GM23338 (cell line): ENCODE results near the gene CLDN10. TPM values are rescaled to one million over a fixed set of nuclear protein-coding genes. Genes with fewer than 3 reads are reported as not detected.

ENCODE experiments used
- ATAC-seq: fragments of 200-7000 bp; cut with Tn5 transposase; 3 replicates; pipeline ENCODE4 v1.9.1; 2020
- DNase-seq: peaks from one replicate; pipeline ENCODE4 v3.0.0-alpha.2; 2015; ENCODE audit warnings: low spot score
- H2AFZ ChIP-seq: fragments of 200-600 bp; sonication (generic); 2 replicates; pipeline ENCODE4 v1.8.0; 2016; ENCODE audit warnings: antibody characterized with exemption, mild to moderate bottlenecking, moderate library complexity
- H3F3A ChIP-seq: fragments of 200-600 bp; sonication (generic); replicated peaks from 2 replicates; pipeline ENCODE4 v1.8.0; 2017; ENCODE audit warnings: antibody characterized with exemption, mixed run types, low read depth
- H3K27ac ChIP-seq: fragments of 200-600 bp; sonication (generic); 2 replicates; pipeline ENCODE4 v1.6.1; 2016; ENCODE audit warnings: low read depth
- H3K27me3 ChIP-seq: fragments of 200-600 bp; sonication (generic); 2 replicates; pipeline ENCODE4 v1.8.0; 2016; ENCODE audit warnings: mild to moderate bottlenecking, mixed run types, moderate library complexity; ENCODE audit not compliant: insufficient read depth
- H3K36me3 ChIP-seq: fragments of 200-600 bp; sonication (generic); 2 replicates; pipeline ENCODE4 v1.8.0; 2016; ENCODE audit warnings: mild to moderate bottlenecking; ENCODE audit not compliant: insufficient read depth
- H3K4me1 ChIP-seq: fragments of 200-600 bp; sonication (generic); 2 replicates; pipeline ENCODE4 v1.8.0; 2016; ENCODE audit warnings: mild to moderate bottlenecking, moderate library complexity; ENCODE audit not compliant: insufficient read depth
- H3K4me2 ChIP-seq: fragments of 200-600 bp; sonication (generic); 2 replicates; pipeline ENCODE4 v1.7.1; 2017; ENCODE audit warnings: mixed run types
- H3K4me3 ChIP-seq: fragments of 200-600 bp; sonication (generic); 2 replicates; pipeline ENCODE4 v1.6.1; 2016; ENCODE audit warnings: mixed run types
- H3K79me2 ChIP-seq: fragments of 200-600 bp; sonication (generic); replicated peaks from 2 replicates; pipeline ENCODE4 v1.8.0; 2017; ENCODE audit warnings: mild to moderate bottlenecking; ENCODE audit not compliant: insufficient read depth
- H3K9me2 ChIP-seq: fragments of 200-600 bp; sonication (generic); 2 replicates; pipeline ENCODE4 v1.8.0; 2017; ENCODE audit not compliant: insufficient read depth
- H4K20me1 ChIP-seq: fragments of 200-600 bp; sonication (generic); replicated peaks from 2 replicates; pipeline ENCODE4 v1.8.0; 2017; ENCODE audit warnings: mild to moderate bottlenecking; ENCODE audit not compliant: insufficient read depth
- H3K27ac Mint-ChIP-seq: 2 replicates; pipeline ENCODE4 v1.8.0; 2020; ENCODE audit warnings: inconsistent platforms, mild to moderate bottlenecking, moderate library complexity, mixed read lengths
- H3K27me3 Mint-ChIP-seq: 3 replicates; pipeline ENCODE4 v1.8.0; 2022; ENCODE audit warnings: low read depth, mild to moderate bottlenecking, moderate library complexity, mixed read lengths, inconsistent platforms; ENCODE audit not compliant: insufficient read depth, poor library complexity
- H3K36me3 Mint-ChIP-seq: 3 replicates; pipeline ENCODE4 v1.8.0; 2021; ENCODE audit warnings: low read depth, mild to moderate bottlenecking, inconsistent platforms, moderate library complexity, mixed read lengths
- H3K4me1 Mint-ChIP-seq: 3 replicates; pipeline ENCODE4 v1.8.0; 2020; ENCODE audit warnings: mild to moderate bottlenecking, inconsistent platforms, mixed read lengths
- H3K4me3 Mint-ChIP-seq: 3 replicates; pipeline ENCODE4 v1.8.0; 2021; ENCODE audit warnings: moderate library complexity, mild to moderate bottlenecking, inconsistent platforms, mixed read lengths
- H3K9me3 Mint-ChIP-seq: 3 replicates; pipeline ENCODE4 v1.8.0; 2020; ENCODE audit warnings: moderate library complexity, mild to moderate bottlenecking, inconsistent platforms, mixed read lengths
- CREB1 ChIP-seq: fragments of 250-450 bp; sonication (Bioruptor Pico); IDR thresholded peaks from 2 replicates; pipeline ENCODE4 v1.5.0; 2020; ENCODE audit warnings: low read depth, mild to moderate bottlenecking, moderate library complexity
- CTCF ChIP-seq, 2 experiments: fragments of 200-600 bp in 1 of 2; sonication (generic) in 1 of 2; conservative IDR thresholded peaks; 2 replicates each; pipeline versions ENCODE4 v1.5.1 to v1.6.1; 2016 to 2017; ENCODE audit warnings: antibody characterized with exemption in 2 of 2, low read depth in 2 of 2, mild to moderate bottlenecking in 2 of 2, moderate library complexity in 1 of 2
- ETS1 ChIP-seq: IDR thresholded peaks from 2 replicates; pipeline ENCODE4 v1.6.1; 2016; ENCODE audit warnings: antibody characterized with exemption
- EZH2 ChIP-seq: fragments of 200-600 bp; sonication (generic); IDR thresholded peaks from one replicate; pipeline ENCODE4 v1.8.0; 2017; ENCODE audit warnings: antibody characterized with exemption, mild to moderate bottlenecking, low read depth; ENCODE audit not compliant: unreplicated experiment
- EZH2phosphoT487 ChIP-seq: fragments of 200-600 bp; sonication (generic); IDR thresholded peaks from one replicate; pipeline ENCODE4 v1.8.1; 2018; ENCODE audit warnings: antibody characterized with exemption; ENCODE audit not compliant: unreplicated experiment
- JUNB ChIP-seq: IDR thresholded peaks from one replicate; pipeline ENCODE4 v1.6.1; 2016; ENCODE audit warnings: antibody characterized with exemption; ENCODE audit not compliant: unreplicated experiment
- NANOG ChIP-seq: IDR thresholded peaks from 2 replicates; pipeline ENCODE4 v1.6.1; 2016; ENCODE audit warnings: antibody characterized with exemption, borderline replicate concordance
- REST ChIP-seq: IDR thresholded peaks from one replicate; pipeline ENCODE4 v1.6.1; 2018; ENCODE audit warnings: antibody characterized with exemption; ENCODE audit not compliant: unreplicated experiment
- STAT1 ChIP-seq: IDR thresholded peaks from one replicate; pipeline ENCODE4 v1.6.1; 2016; ENCODE audit warnings: antibody characterized with exemption; ENCODE audit not compliant: unreplicated experiment
- ZNF114 ChIP-seq: fragments of 250-450 bp; sonication (Bioruptor Pico); IDR thresholded peaks from 2 replicates; pipeline ENCODE4 v1.5.0; 2020; ENCODE audit warnings: mild to moderate bottlenecking, moderate library complexity
- ZNF331 ChIP-seq: fragments of 250-450 bp; sonication (Bioruptor Pico); IDR thresholded peaks from 2 replicates; pipeline ENCODE4 v1.5.0; 2020; ENCODE audit warnings: low read depth, mild to moderate bottlenecking, moderate library complexity
- polyA plus RNA-seq: library from polyadenylated mRNA; unstranded; fragments of >200 nt; fragmentation: Nextera tagmentation; extraction: Ambion mirVana; gene quantifications from 2 replicates; pipeline ENCODE4 v1.2.1, GENCODE V29; 2016
- total RNA-seq: library from RNA; depleted of rRNA; stranded (reverse); fragments of >200 nt; shearing (Covaris generic); gene quantifications from 2 replicates; pipeline ENCODE4 v1.2.3, GENCODE V29; 2014

Gene CLDN10
- total and polyA plus RNA-seq, 2 experiments from 2014 or later: 34.7 to 65.9 TPM

GRCh38 chr13:95585867-95586266 lies 33.3 kb downstream of the CLDN10 start:
- no peak overlapping the region for H3K27ac ChIP-seq
- H3K4me1 Mint-ChIP-seq: no peaks in the 10 kb centered on the region
- H3K27me3 Mint-ChIP-seq: peaks cover 2% of the 10 kb centered on the region
- DNase-seq (no peak), ATAC-seq (no peak)
- no peaks in the 10 kb centered on the region for H3K27me3 ChIP-seq
- TF ChIP-seq EZH2 (no peak), EZH2phosphoT487 (no peak), JUNB (no peak), CTCF (conservative IDR thresholded peaks at IDR 0.05; ENCODE audit: low read depth in 2 of 2) (no peak), STAT1 (no peak)
- 0 out of 2 replicates have a peak, but pooled peaks cover 5% of the 10 kb centered on the region for H4K20me1 ChIP-seq
- no peak overlapping the region for H3K27ac Mint-ChIP-seq
- no peak overlapping the region for H3K4me2 ChIP-seq
- no peaks in the 10 kb centered on the region for H3K9me3 Mint-ChIP-seq
- H3F3A ChIP-seq: no peaks in the 10 kb centered on the region
- H3K36me3 ChIP-seq: peaks cover 10% of the 10 kb centered on the region; the same call in 1 of the 2 replicates
- peaks cover 54% of the 10 kb centered on the region for H3K36me3 Mint-ChIP-seq
- no peaks in the 10 kb centered on the region for H3K4me1 ChIP-seq
- no peak overlapping the region for H2AFZ ChIP-seq
- no peak overlapping the region for H3K4me3 ChIP-seq
- H3K4me3 Mint-ChIP-seq: no peak overlapping the region
- H3K9me2 ChIP-seq: no peaks in the 10 kb centered on the region
- no peaks in the 10 kb centered on the region for H3K79me2 ChIP-seq

- no peak overlapping the region for H3K27ac ChIP-seq
- no peaks in the 10 kb centered on the region for H3F3A ChIP-seq
- H3K79me2 ChIP-seq: no peaks in the 10 kb centered on the region
- no peaks in the 10 kb centered on the region for H3K4me1 Mint-ChIP-seq
- H3K4me1 ChIP-seq: no peaks in the 10 kb centered on the region
- H3K9me2 ChIP-seq: no peaks in the 10 kb centered on the region
- no peak for DNase-seq
- ATAC-seq: no peak
- no peak overlapping the region for H2AFZ ChIP-seq
- H4K20me1 ChIP-seq: no peaks in the 10 kb centered on the region
- H3K36me3 Mint-ChIP-seq: peaks cover 47% of the 10 kb centered on the region
- H3K4me2 ChIP-seq: no peak overlapping the region
- H3K27me3 Mint-ChIP-seq: peaks cover 2% of the 10 kb centered on the region
- no peak overlapping the region for H3K27ac Mint-ChIP-seq
- no peaks in the 10 kb centered on the region for H3K9me3 Mint-ChIP-seq
- peaks cover 10% of the 10 kb centered on the region; the same call in 1 of the 2 replicates for H3K36me3 ChIP-seq
- no peak for TF ChIP-seq REST
- TF ChIP-seq NANOG: no peak
- no peak for TF ChIP-seq ETS1
- TF ChIP-seq CTCF (conservative IDR thresholded peaks at IDR 0.05; ENCODE audit: low read depth in 2 of 2): no peak
- no peak for TF ChIP-seq EZH2phosphoT487
- TF ChIP-seq JUNB: no peak
- TF ChIP-seq ZNF114 (CRISPR knock-in tag): no peak
- TF ChIP-seq STAT1: no peak
- TF ChIP-seq ZNF331 (CRISPR knock-in tag): no peak
- no peak for TF ChIP-seq CREB1 (CRISPR knock-in tag)
- no peak for TF ChIP-seq EZH2
- no peak overlapping the region for H3K4me3 Mint-ChIP-seq
- H3K4me3 ChIP-seq: no peak overlapping the region
- H3K27me3 ChIP-seq: no peaks in the 10 kb centered on the region
Measured at GRCh38 chr13:95588134-95588533, 35.6 kb downstream of the CLDN10 start.
